Measurements from ENCODE around the gene FBXL16. TPM values are rescaled to one million over a fixed set of nuclear protein-coding genes. Genes with fewer than 3 reads are reported as not detected.
A peak's percentile ranks its signal among the peaks of the same experiment; 100 is the strongest.

Gene FBXL16
- total and polyA plus RNA-seq, 2 of the 13 experiments (the other 11 are each of a cell fraction or from before 2014, with no cell fraction given) = 0.22 to 2.0 TPM

DNA sequence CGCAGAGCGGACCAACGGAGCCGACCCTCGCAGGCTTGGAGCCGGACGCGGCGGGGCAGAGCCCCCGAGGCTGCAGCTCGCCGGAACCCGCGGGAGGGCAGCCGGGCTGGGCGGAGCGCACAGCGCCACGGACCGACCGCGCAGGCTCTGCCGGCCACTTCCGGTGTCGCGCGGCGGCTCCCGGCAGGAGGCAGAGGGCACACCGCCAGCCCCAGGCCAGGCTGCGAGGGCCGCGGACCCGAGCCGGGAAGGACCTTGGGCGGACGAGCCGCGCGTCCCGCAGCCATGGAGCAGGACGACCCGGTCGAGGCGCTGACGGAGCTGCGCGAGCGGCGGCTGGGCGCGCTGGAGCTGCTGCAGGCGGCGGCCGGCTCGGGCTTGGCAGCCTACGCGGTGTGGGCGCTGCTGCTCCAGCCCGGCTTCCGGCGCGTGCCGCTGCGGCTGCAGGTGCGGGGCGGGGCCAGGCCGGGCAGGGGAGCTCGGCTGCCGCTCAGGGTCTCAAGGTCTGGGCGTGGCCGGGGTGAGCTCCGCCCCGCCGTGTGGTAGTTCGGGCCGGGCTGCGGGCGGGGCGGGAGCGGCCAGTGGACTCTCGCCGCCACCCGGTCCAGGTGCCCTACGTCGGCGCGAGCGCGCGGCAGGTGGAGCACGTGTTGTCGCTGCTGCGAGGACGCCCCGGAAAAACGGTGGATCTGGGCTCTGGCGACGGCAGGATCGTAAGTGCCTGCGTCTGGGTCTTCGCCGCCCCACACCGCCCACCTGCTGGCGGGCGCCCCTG, 15.6 kb upstream of the FBXL16 start, which contains the start of gene ANTKMT (continued):
- TF ChIP-seq, protein P1, sequence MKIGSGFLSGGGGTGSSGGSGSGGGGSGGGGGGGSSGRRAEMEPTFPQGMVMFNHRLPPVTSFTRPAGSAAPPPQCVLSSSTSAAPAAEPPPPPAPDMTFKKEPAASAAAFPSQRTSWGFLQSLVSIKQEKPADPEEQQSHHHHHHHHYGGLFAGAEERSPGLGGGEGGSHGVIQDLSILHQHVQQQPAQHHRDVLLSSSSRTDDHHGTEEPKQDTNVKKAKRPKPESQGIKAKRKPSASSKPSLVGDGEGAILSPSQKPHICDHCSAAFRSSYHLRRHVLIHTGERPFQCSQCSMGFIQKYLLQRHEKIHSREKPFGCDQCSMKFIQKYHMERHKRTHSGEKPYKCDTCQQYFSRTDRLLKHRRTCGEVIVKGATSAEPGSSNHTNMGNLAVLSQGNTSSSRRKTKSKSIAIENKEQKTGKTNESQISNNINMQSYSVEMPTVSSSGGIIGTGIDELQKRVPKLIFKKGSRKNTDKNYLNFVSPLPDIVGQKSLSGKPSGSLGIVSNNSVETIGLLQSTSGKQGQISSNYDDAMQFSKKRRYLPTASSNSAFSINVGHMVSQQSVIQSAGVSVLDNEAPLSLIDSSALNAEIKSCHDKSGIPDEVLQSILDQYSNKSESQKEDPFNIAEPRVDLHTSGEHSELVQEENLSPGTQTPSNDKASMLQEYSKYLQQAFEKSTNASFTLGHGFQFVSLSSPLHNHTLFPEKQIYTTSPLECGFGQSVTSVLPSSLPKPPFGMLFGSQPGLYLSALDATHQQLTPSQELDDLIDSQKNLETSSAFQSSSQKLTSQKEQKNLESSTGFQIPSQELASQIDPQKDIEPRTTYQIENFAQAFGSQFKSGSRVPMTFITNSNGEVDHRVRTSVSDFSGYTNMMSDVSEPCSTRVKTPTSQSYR (CRISPR knock-in tag; IDR thresholded peaks at IDR 0.05; ENCODE audit: borderline replicate concordance) = peak; percentile 33
- TF ChIP-seq ZNF670 (CRISPR knock-in tag; IDR thresholded peaks at IDR 0.05; ENCODE audit: borderline replicate concordance) (0 out of 2 replicates have a peak, but pooled peaks have one; percentile 81), AGO1 (IDR thresholded peaks at IDR 0.05; ENCODE audit: low read depth, low read length, poor library complexity, severe bottlenecking) (peak; percentile 92), RXRB (CRISPR knock-in tag; IDR thresholded peaks at IDR 0.05; ENCODE audit: borderline replicate concordance) (peak; percentile 32; the same call in 1 of the 2 replicates), ATM (IDR thresholded peaks at IDR 0.05; ENCODE audit: borderline replicate concordance) (no peak), ZBTB20 (CRISPR knock-in tag; IDR thresholded peaks at IDR 0.05; ENCODE audit: borderline replicate concordance, low read depth) (0 out of 2 replicates have a peak, but pooled peaks have one; percentile 21), ZNF230 (CRISPR knock-in tag; IDR thresholded peaks at IDR 0.05) (no peak), ZBTB7A (CRISPR knock-in tag; IDR thresholded peaks at IDR 0.05) (peak; percentile 76), FOSL2 (CRISPR knock-in tag; IDR thresholded peaks at IDR 0.05) (no peak), SRSF4 (IDR thresholded peaks at IDR 0.05; ENCODE audit: low read depth, low read length, poor library complexity, severe bottlenecking) (no peak), ZNF781 (CRISPR knock-in tag; IDR thresholded peaks at IDR 0.05; ENCODE audit: borderline replicate concordance, not compliant biosample characterization) (peak; percentile 51), ZBTB42 (CRISPR knock-in tag; IDR thresholded peaks at IDR 0.05) (no peak), PHF20 (CRISPR knock-in tag; IDR thresholded peaks at IDR 0.05) (peak; percentile 83), KLF15 (CRISPR knock-in tag; IDR thresholded peaks at IDR 0.05; ENCODE audit: borderline replicate concordance) (0 out of 2 replicates have a peak, but pooled peaks have one; percentile 16)
- TF ChIP-seq, protein P2, sequence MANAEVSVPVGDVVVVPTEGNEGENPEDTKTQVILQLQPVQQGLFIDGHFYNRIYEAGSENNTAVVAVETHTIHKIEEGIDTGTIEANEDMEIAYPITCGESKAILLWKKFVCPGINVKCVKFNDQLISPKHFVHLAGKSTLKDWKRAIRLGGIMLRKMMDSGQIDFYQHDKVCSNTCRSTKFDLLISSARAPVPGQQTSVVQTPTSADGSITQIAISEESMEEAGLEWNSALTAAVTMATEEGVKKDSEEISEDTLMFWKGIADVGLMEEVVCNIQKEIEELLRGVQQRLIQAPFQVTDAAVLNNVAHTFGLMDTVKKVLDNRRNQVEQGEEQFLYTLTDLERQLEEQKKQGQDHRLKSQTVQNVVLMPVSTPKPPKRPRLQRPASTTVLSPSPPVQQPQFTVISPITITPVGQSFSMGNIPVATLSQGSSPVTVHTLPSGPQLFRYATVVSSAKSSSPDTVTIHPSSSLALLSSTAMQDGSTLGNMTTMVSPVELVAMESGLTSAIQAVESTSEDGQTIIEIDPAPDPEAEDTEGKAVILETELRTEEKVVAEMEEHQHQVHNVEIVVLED (CRISPR knock-in tag; IDR thresholded peaks at IDR 0.05; ENCODE audit: borderline replicate concordance) = peak; percentile 54
- TF ChIP-seq, protein P3, sequence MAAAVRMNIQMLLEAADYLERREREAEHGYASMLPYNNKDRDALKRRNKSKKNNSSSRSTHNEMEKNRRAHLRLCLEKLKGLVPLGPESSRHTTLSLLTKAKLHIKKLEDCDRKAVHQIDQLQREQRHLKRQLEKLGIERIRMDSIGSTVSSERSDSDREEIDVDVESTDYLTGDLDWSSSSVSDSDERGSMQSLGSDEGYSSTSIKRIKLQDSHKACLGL (CRISPR knock-in tag; IDR thresholded peaks at IDR 0.05) = peak; percentile 81
- TF ChIP-seq, protein P4, sequence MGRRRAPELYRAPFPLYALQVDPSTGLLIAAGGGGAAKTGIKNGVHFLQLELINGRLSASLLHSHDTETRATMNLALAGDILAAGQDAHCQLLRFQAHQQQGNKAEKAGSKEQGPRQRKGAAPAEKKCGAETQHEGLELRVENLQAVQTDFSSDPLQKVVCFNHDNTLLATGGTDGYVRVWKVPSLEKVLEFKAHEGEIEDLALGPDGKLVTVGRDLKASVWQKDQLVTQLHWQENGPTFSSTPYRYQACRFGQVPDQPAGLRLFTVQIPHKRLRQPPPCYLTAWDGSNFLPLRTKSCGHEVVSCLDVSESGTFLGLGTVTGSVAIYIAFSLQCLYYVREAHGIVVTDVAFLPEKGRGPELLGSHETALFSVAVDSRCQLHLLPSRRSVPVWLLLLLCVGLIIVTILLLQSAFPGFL (CRISPR knock-in tag; IDR thresholded peaks at IDR 0.05) = no peak; the same call in 1 of the 2 replicates
- TF ChIP-seq, protein P5, sequence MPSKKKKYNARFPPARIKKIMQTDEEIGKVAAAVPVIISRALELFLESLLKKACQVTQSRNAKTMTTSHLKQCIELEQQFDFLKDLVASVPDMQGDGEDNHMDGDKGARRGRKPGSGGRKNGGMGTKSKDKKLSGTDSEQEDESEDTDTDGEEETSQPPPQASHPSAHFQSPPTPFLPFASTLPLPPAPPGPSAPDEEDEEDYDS (CRISPR knock-in tag; IDR thresholded peaks at IDR 0.05) = 0 out of 2 replicates have a peak, but pooled peaks have one; percentile 5
- TF ChIP-seq, protein P6, sequence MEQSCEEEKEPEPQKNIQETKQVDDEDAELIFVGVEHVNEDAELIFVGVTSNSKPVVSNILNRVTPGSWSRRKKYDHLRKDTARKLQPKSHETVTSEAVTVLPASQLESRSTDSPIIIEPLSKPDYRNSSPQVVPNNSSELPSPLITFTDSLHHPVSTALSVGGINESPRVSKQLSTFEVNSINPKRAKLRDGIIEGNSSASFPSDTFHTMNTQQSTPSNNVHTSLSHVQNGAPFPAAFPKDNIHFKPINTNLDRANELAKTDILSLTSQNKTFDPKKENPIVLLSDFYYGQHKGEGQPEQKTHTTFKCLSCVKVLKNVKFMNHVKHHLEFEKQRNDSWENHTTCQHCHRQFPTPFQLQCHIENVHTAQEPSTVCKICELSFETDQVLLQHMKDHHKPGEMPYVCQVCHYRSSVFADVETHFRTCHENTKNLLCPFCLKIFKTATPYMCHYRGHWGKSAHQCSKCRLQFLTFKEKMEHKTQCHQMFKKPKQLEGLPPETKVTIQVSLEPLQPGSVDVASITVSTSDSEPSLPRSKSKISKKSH (CRISPR knock-in tag; IDR thresholded peaks at IDR 0.05; ENCODE audit: borderline replicate concordance) = peak; percentile 84
